Measurements from ENCODE around the gene ZNF552.
A peak's percentile ranks its signal among the peaks of the same experiment; 100 is the strongest.

Gene ZNF552

GRCh38 chr19:57776764-57777296, 37.9 kb downstream of the ZNF552 start:
- peaks cover 24% of the 10 kb centered on the region for H3K36me3 ChIP-seq (ENCODE audit: control insufficient read depth, insufficient read depth, low read length)
- DNase-seq (ENCODE audit: extremely low read depth, insufficient read length), result no peak
- no peak overlapping the region for H3K4me3 ChIP-seq (replicated peaks; ENCODE audit: low read depth, low read length)
- no peaks in the 10 kb centered on the region for H3K27me3 ChIP-seq (replicated peaks; ENCODE audit: control insufficient read depth, insufficient read depth, low read length)
- no peak for TF ChIP-seq CTCF (IDR thresholded peaks at IDR 0.05; ENCODE audit: insufficient read depth, low read length, poor library complexity, severe bottlenecking)

GRCh38 chr19:57773488-57773887, 41.2 kb downstream of the ZNF552 start:
- no peak for DNase-seq (ENCODE audit: extremely low read depth, insufficient read length)
- no peaks in the 10 kb centered on the region for H3K27me3 ChIP-seq (replicated peaks; ENCODE audit: control insufficient read depth, insufficient read depth, low read length)
- H3K4me3 ChIP-seq (replicated peaks; ENCODE audit: low read depth, low read length), result no peak overlapping the region
- H3K36me3 ChIP-seq (ENCODE audit: control insufficient read depth, insufficient read depth, low read length), result peaks cover 17% of the 10 kb centered on the region
- no peak for TF ChIP-seq CTCF (IDR thresholded peaks at IDR 0.05; ENCODE audit: insufficient read depth, low read length, poor library complexity, severe bottlenecking)

GRCh38 chr19:57771417-57771816, 43.3 kb downstream of the ZNF552 start:
- no peak for TF ChIP-seq CTCF (IDR thresholded peaks at IDR 0.05; ENCODE audit: insufficient read depth, low read length, poor library complexity, severe bottlenecking)
- no peaks in the 10 kb centered on the region for H3K27me3 ChIP-seq (replicated peaks; ENCODE audit: control insufficient read depth, insufficient read depth, low read length)
- no peak for DNase-seq (ENCODE audit: extremely low read depth, insufficient read length)
- peaks cover 8% of the 10 kb centered on the region for H3K36me3 ChIP-seq (ENCODE audit: control insufficient read depth, insufficient read depth, low read length)
- H3K4me3 ChIP-seq (replicated peaks; ENCODE audit: low read depth, low read length), result no peak overlapping the region

GRCh38 chr19:57769345-57770131, 45.2 kb downstream of the ZNF552 start, which contains the start of gene ZNF586:
TSS of gene ZNF586 (plus strand) at chr19:57769676. CDS start at chr19:57769843, 167 bp downstream.
- Histone ChIP-seq H3K27me3 (replicated peaks; ENCODE audit: control insufficient read depth, insufficient read depth, low read length) (no peaks in the 10 kb centered on the region), H3K36me3 (ENCODE audit: control insufficient read depth, insufficient read depth, low read length) (peaks cover 3% of the 10 kb centered on the region), H3K4me3 (replicated peaks; ENCODE audit: low read depth, low read length) (peak within 1 kb of the TSS; percentile 92)
- peak; percentile 87 for DNase-seq (ENCODE audit: extremely low read depth, insufficient read length)
- TF ChIP-seq CTCF (IDR thresholded peaks at IDR 0.05; ENCODE audit: insufficient read depth, low read length, poor library complexity, severe bottlenecking), result no peak

GRCh38 chr19:57759096-57759495, 55.6 kb downstream of the ZNF552 start:
- Histone ChIP-seq H3K36me3 (ENCODE audit: control insufficient read depth, insufficient read depth, low read length) (peaks cover 19% of the 10 kb centered on the region), H3K27me3 (replicated peaks; ENCODE audit: control insufficient read depth, insufficient read depth, low read length) (no peaks in the 10 kb centered on the region), H3K4me3 (replicated peaks; ENCODE audit: low read depth, low read length) (no peak overlapping the region)
- no peak for DNase-seq (ENCODE audit: extremely low read depth, insufficient read length)
- TF ChIP-seq CTCF (IDR thresholded peaks at IDR 0.05; ENCODE audit: insufficient read depth, low read length, poor library complexity, severe bottlenecking), result no peak

All from GM06990 (cell line).